Prostate gland (tissue), 2 donors: ENCODE measurements around the gene TNFAIP6. TPM values are rescaled to one million over a fixed set of nuclear protein-coding genes. Genes with fewer than 3 reads are reported as not detected.
A peak's percentile ranks its signal among the peaks of the same experiment; 100 is the strongest.

ENCODE experiments used
- DNase-seq: peaks from one replicate; pipeline ENCODE4 v3.0.0-alpha.2; 2019; ENCODE audit warnings: low spot score
- H3K27ac ChIP-seq, 2 donors: fragments of 200-600 bp; sonication (generic); 2 replicates each; pipeline ENCODE4 v1.5.1; 2017 to 2019
- H3K27me3 ChIP-seq: fragments of 200-600 bp; sonication (generic); replicated peaks from 2 replicates; pipeline ENCODE4 v1.5.1; 2019; ENCODE audit not compliant: insufficient read depth
- H3K36me3 ChIP-seq, 2 donors: fragments of 200-600 bp; sonication (generic); 1 replicate in 1 of 2; 2 replicates in 1 of 2; pipeline versions ENCODE4 v1.5.1 to v1.8.1; 2017 to 2019
- H3K4me1 ChIP-seq: fragments of 200-600 bp; sonication (generic); replicated peaks from 2 replicates; pipeline ENCODE4 v1.5.1; 2019
- H3K4me3 ChIP-seq, 2 donors: fragments of 200-600 bp; sonication (generic); 2 replicates each; pipeline ENCODE4 v1.5.1; 2017 to 2019
- H3K9me3 ChIP-seq: fragments of 200-600 bp; sonication (generic); 2 replicates; pipeline ENCODE4 v1.5.1; 2017
- POLR2A ChIP-seq: fragments of 450-650 bp; IDR thresholded peaks from one replicate; pipeline ENCODE4 v1.6.1; 2016; ENCODE audit warnings: antibody characterized with exemption, mild to moderate bottlenecking
- POLR2AphosphoS5 ChIP-seq: sonication (generic); formaldehyde crosslinking; IDR thresholded peaks from one replicate; pipeline ENCODE4 v1.6.1; 2017; ENCODE audit warnings: antibody characterized with exemption
- WGBS: methylation state at CpG from one replicate; pipeline ENCODE4 v1.1.5; 2018; 5-methylcytosine and 5-hydroxymethylcytosine counted together
- intact Hi-C: fragments of 100-400 bp; cut with DNase I; formaldehyde crosslinking; loops from one replicate; pipeline ENCODE4 v1.14.2; 2022
- total RNA-seq, 2 donors: library from RNA; depleted of rRNA; stranded (reverse); fragments of >200 nt; gene quantifications; one replicate each; pipeline ENCODE4 v1.1.0, GENCODE V29; 2016
- TF ChIP-seq, protein P1 (sequence below), 4 experiments: fragments of 200-600 bp in 2 of 4; fragments of 450-650 bp in 2 of 4; sonication (generic) in 2 of 4; IDR thresholded peaks; 1 replicate in 3 of 4; 2 replicates in 1 of 4; pipeline ENCODE4 v1.5.1; 2016 to 2019; ENCODE audit warnings: antibody characterized with exemption in 4 of 4, mild to moderate bottlenecking in 2 of 4, moderate library complexity in 2 of 4

The TNFAIP6 gene
- total RNA-seq, 2 donors from 2014 or later = 0.51 TPM; not detected in 1

DNA sequence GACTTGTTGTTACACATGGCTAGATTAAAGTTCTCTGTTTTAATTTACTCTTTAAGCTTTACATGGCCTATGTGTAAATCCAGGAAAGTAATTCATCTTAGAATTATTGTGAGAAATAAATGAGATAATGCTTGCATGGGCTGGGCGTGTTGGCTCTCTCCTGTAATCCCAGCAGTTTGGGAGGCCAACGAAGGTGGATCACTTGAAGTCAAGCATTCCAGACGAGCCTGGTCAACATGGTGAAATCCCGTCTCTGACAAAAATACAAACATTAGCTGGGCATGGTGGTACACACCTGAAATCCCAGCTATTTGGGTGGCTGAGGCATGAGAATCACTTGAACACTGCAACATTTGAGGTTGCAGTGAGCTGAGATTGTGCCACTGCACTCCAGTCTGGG is 48.0 kb downstream of the TNFAIP6 start:
- Histone ChIP-seq H3K4me1 (no peaks in the 10 kb centered on the region), H3K9me3 (no peaks in the 10 kb centered on the region), H3K4me3 (no peak overlapping the region), H3K27me3 (no peaks in the 10 kb centered on the region), H3K36me3 (no peaks in the 10 kb centered on the region), H3K27ac (no peak overlapping the region)
- intact Hi-C loops = no loop called here
- DNase-seq = no peak
- TF ChIP-seq, protein P1, sequence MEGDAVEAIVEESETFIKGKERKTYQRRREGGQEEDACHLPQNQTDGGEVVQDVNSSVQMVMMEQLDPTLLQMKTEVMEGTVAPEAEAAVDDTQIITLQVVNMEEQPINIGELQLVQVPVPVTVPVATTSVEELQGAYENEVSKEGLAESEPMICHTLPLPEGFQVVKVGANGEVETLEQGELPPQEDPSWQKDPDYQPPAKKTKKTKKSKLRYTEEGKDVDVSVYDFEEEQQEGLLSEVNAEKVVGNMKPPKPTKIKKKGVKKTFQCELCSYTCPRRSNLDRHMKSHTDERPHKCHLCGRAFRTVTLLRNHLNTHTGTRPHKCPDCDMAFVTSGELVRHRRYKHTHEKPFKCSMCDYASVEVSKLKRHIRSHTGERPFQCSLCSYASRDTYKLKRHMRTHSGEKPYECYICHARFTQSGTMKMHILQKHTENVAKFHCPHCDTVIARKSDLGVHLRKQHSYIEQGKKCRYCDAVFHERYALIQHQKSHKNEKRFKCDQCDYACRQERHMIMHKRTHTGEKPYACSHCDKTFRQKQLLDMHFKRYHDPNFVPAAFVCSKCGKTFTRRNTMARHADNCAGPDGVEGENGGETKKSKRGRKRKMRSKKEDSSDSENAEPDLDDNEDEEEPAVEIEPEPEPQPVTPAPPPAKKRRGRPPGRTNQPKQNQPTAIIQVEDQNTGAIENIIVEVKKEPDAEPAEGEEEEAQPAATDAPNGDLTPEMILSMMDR (IDR thresholded peaks at IDR 0.05) = no peak
- TF ChIP-seq POLR2AphosphoS5 (no peak), POLR2A (no peak)
- 79% methylated on average over 4 of the region's 4 CpGs for WGBS

DNA sequence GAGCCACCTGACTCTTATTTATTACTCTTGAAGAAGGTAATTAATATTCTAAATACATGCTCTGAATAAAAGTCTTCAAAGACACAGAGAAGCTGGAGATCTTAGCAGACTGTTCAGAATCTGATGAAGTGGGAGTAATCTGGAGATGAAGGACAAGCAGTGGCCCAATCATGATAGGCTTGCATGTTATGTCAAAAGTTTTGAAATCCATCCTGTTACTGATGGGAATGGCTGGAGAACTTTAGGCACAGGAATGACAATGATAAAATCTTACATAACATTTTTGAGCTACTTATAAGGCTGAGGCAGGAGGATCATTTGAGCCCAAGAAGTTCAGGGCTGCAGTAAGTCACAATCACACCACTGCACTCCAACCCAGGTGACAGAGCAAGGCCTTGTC is 49.9 kb downstream of the TNFAIP6 start:
- Histone ChIP-seq H3K27ac (no peak overlapping the region), H3K4me3 (no peak overlapping the region), H3K27me3 (no peaks in the 10 kb centered on the region), H3K9me3 (no peaks in the 10 kb centered on the region), H3K4me1 (no peaks in the 10 kb centered on the region), H3K36me3 (no peaks in the 10 kb centered on the region)
- DNase-seq = no peak
- no peak for TF ChIP-seq POLR2AphosphoS5
- intact Hi-C loops = no loop called here

DNA sequence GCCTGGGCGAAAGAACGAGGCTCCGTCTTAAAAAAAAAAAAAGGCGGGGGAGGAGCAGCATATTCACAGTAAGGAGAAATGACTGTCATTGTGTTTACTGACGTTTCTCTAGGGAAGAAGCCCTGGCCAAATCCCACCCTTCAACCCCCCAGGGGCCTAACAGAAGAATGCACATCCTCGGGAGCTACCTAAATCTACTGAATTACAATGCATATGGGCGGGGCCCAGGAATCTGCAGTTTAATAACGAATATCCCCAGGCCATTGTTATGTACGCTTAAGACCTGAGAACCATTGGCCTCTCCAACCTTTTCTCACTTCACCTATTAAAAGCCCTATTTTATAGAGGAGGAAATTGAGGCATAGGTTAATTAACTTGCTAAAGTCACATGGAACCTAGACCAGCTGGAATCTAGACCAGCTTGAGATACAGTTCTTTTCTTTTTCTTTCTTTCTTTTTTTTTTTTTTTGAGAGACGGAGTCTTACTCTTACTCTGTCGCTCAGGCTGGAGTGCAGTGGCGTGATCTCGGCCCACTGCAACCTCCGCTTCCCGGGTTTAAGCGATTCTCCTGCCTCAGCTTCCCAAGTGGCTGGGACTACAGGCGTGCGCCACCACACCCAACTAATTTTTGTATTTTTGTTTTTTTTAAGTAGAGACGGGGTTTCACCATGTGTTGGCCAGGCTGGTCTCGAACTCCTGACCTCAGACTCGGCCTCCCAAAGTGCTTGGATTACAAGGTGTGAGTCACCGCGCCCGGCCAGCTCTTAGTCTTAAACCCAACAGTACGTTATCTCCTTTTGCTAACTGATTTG is 51.6 kb downstream of the TNFAIP6 start:
- DNase-seq = no peak
- WGBS = 86% methylated on average over 25 of the region's 25 CpGs
- no peaks in the 10 kb centered on the region for H3K9me3 ChIP-seq
- no peaks in the 10 kb centered on the region for H3K4me1 ChIP-seq
- H3K36me3 ChIP-seq = no peaks in the 10 kb centered on the region
- peak overlapping the region in 1 of 2 donors; percentile 96 for H3K4me3 ChIP-seq
- no peaks in the 10 kb centered on the region for H3K27me3 ChIP-seq
- intact Hi-C loops = no loop called here
- TF ChIP-seq, protein P1 (IDR thresholded peaks at IDR 0.05) = no peak
- TF ChIP-seq POLR2A (no peak), POLR2AphosphoS5 (no peak)
- H3K27ac ChIP-seq = peak overlapping the region; percentile 94 to 96

DNA sequence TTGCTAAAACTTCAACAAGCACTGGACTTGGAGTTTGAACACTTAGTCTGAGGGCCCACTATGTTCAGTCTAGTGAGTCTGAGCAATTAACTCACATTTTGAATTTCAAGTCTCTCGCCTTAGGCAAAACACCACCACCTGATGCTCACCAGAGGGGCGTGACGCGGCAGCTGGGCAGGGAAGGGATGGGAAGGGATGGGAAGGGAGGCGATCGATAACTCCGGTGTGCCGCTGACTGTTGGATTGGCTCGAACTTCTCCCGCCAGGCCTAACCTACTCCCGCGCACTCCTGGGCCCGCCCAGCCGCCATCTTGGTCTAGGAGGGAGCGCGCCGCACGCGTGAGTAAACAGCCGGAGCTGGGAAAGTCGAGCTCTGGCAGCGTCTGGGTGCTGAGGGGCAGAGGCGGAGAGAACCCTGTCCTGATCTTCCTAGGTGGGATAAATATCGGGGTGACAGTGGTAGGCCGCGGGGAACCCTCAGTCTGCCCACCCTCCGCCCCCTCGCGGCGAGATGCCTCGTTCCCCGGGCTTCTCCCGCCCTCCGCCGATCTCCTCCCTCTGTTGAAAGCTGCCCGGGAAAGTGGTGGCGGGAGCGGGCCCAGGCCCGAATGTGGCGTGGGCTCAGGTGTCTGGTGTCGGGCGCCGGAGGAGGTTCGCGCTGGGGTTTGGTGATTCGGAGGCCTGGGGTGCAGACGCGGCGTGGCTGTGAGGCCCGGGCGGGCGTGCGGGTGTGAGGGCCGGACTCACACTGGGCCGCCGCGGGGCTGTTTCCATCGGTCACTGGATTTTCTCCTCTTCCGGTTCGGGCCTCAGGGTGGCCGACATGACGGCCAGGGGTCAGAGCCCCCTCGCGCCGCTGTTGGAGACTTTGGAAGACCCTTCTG is 52.5 kb downstream of the TNFAIP6 start, which contains the start of gene RIF1:
Gene RIF1, plus strand, starts transcription at position 302 of the 884 bp plus-strand sequence. Its CDS starts 522 bp downstream, at position 824.
- intact Hi-C loops = loop anchor here (10.0 kb wide), 1 partner anchor 145 kb away; the partner anchor contains the start of gene RBM43
- under 1% methylated on average over 42 of the region's 65 CpGs for WGBS

DNA sequence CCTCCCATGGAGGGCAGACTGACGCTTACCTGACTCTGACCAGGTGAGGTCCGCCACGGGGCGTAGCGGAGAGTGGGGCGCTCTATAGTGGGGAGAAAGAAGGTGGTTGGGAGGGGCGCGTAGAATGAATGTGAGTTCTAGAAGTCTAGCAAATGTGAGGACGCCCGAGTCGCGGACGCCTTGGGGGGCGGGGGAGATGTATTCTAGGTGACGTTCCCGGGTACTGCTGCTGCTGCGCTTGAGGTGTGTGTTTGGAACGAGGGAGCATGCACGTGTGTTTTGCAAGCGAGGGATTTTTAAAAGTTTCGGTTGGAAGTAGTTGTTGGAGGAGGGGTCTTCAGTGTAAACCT is 53.1 kb downstream of the TNFAIP6 start:
- H3K27me3 ChIP-seq = no peaks in the 10 kb centered on the region
- H3K9me3 ChIP-seq = no peaks in the 10 kb centered on the region
- H3K4me3 ChIP-seq = peak overlapping the region; percentile 65 to 96
- under 1% methylated on average over 21 of the region's 21 CpGs for WGBS
- no peaks in the 10 kb centered on the region for H3K36me3 ChIP-seq
- intact Hi-C loops = loop anchor here (10.0 kb wide), 1 partner anchor 146 kb away; the partner anchor contains the start of gene RBM43
- peak; percentile 30 for DNase-seq
- H3K27ac ChIP-seq = peak overlapping the region; percentile 94 to 96
- no peak for TF ChIP-seq POLR2A
- TF ChIP-seq, protein P1 (IDR thresholded peaks at IDR 0.05) = no peak
- no peak for TF ChIP-seq POLR2AphosphoS5
- no peaks in the 10 kb centered on the region for H3K4me1 ChIP-seq

More for the DNA sequence above, 52.5 kb downstream of the TNFAIP6 start, which contains the start of gene RIF1:
- Histone ChIP-seq H3K9me3 (no peaks in the 10 kb centered on the region), H3K4me3 (peak within 1 kb of the TSS; percentile 65 to 96), H3K36me3 (no peaks in the 10 kb centered on the region), H3K27ac (peak within 1 kb of the TSS; percentile 94 to 96), H3K27me3 (no peaks in the 10 kb centered on the region), H3K4me1 (no peaks in the 10 kb centered on the region)
- TF ChIP-seq, protein P1 (IDR thresholded peaks at IDR 0.05) = peak; percentile 11 to 77 (median 48)
- TF ChIP-seq POLR2A (no peak), POLR2AphosphoS5 (peak; percentile 78)
- peak; percentile 81 for DNase-seq
